Activated CD4-positive, alpha-beta T cell treated with anti-CD3 and anti-CD28 coated beads, Interleukin-2, amount 10 ng/mL, durations not matched to agents 7 days and 5 days (primary cell): ENCODE data around the gene EFNA3. TPM values are rescaled to one million over a fixed set of nuclear protein-coding genes. Genes with fewer than 3 reads are reported as not detected.
A peak's percentile ranks its signal among the peaks of the same experiment; 100 is the strongest.

Experiments used
- CTCF ChIA-PET: fragments of 350-600 bp; sonication (Branson Sonifier 250); formaldehyde crosslinking; loops from one replicate; lab custom pipeline; 2021; ENCODE audit warnings: antibody characterized with exemption; lab: Charles Lee
- POLR2A ChIA-PET: fragments of 350-600 bp; sonication (Branson Sonifier 250); formaldehyde crosslinking; loops from one replicate; lab custom pipeline; 2021; ENCODE audit warnings: antibody characterized with exemption; lab: Charles Lee
- DNase-seq: peaks from one replicate; pipeline ENCODE4 v3.0.0-alpha.2; 2020
- H3K27ac Mint-ChIP-seq: one replicate; pipeline ENCODE4 v1.8.0; 2021; ENCODE audit warnings: mild to moderate bottlenecking, moderate library complexity, mixed read lengths
- H3K27me3 Mint-ChIP-seq: one replicate; pipeline ENCODE4 v1.8.0; 2021; ENCODE audit warnings: mixed read lengths
- H3K36me3 Mint-ChIP-seq: one replicate; pipeline ENCODE4 v1.8.0; 2021; ENCODE audit warnings: low read depth, mixed read lengths
- H3K4me1 Mint-ChIP-seq: one replicate; pipeline ENCODE4 v1.8.0; 2021; ENCODE audit warnings: mixed read lengths
- H3K4me3 Mint-ChIP-seq: one replicate; pipeline ENCODE4 v1.8.0; 2021; ENCODE audit warnings: mild to moderate bottlenecking, moderate library complexity, mixed read lengths
- H3K9me3 Mint-ChIP-seq: one replicate; pipeline ENCODE4 v1.8.0; 2021; ENCODE audit warnings: mixed read lengths
- total RNA-seq, 2 experiments: library from RNA; stranded (reverse); gene quantifications; one replicate each; pipeline ENCODE4 v1.2.3, GENCODE V29; 2021

The EFNA3 gene
- total RNA-seq = 1 to 10 TPM; 2.3 to 2.7 TPM

DNA sequence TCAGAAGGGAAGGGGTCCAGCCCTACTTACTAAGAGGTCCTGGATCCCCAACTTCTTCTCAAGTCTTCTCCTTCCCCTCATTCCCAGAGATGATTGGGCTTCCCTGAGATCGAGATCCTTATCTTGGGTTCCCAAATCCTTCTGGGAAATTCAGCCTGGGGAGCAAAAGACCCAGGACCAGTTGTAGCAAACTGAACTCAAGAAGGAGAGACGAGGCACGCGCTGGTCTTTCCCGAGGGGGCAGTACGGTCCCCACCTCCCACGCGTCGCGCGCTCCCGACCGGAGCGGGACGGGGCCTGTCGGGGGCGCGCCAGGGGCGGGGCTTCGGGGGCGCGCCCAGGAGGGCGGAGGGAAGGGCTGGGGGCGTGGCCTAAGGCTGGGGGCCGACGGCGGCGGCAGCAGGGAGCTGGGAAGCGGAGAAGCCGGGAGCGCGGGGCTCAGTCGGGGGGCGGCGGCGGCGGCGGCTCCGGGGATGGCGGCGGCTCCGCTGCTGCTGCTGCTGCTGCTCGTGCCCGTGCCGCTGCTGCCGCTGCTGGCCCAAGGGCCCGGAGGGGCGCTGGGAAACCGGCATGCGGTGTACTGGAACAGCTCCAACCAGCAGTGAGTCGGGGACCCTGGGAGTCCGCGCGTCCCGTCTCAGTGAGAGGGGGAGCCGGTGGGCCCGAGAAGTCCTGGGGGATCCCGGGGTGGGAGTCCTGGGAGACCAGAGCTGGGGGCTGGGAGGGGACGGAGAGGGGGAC, at the start of gene EFNA3:
Gene EFNA3, plus strand, starts transcription at position 369 of the 741 bp plus-strand sequence. Its CDS starts 105 bp downstream, at position 474.
- peaks cover 47% of the 10 kb centered on the region for H3K27me3 Mint-ChIP-seq
- peak within 1 kb of the TSS; percentile 41 for H3K4me3 Mint-ChIP-seq
- peak within 1 kb of the TSS; percentile 2 for H3K27ac Mint-ChIP-seq
- peak; percentile 44 for DNase-seq
- POLR2A ChIA-PET = no interaction called here
- CTCF ChIA-PET = interaction anchor here (0.7 to 2.2 kb wide), 9 partner anchors 9 to 94 kb away, joined by 3 to 7 read pairs (median 4); partner anchors contain the start of genes EFNA4 and KRTCAP2
- peaks cover 7% of the 10 kb centered on the region for H3K36me3 Mint-ChIP-seq
- H3K4me1 Mint-ChIP-seq = peaks cover 71% of the 10 kb centered on the region
- no peaks in the 10 kb centered on the region for H3K9me3 Mint-ChIP-seq

- no peaks in the 10 kb centered on the region for H3K9me3 Mint-ChIP-seq
- H3K27ac Mint-ChIP-seq = no peak overlapping the region
- DNase-seq = no peak
- no peak overlapping the region for H3K4me3 Mint-ChIP-seq
- H3K36me3 Mint-ChIP-seq = no peaks in the 10 kb centered on the region
- CTCF ChIA-PET = interaction anchor here (0.7 to 21.0 kb wide), 2 partner anchors 12 to 15 kb away, joined by 3 to 222 read pairs; no protein-coding TSS in a partner anchor
- H3K4me1 Mint-ChIP-seq = no peaks in the 10 kb centered on the region
- peaks cover 3% of the 10 kb centered on the region for H3K27me3 Mint-ChIP-seq
- POLR2A ChIA-PET = no interaction called here
Observed at GRCh38 chr1:155029513-155030242, 49.0 kb upstream of the EFNA3 start.

- CTCF ChIA-PET = interaction anchor here (5.8 to 21.0 kb wide), 2 partner anchors 12 to 13 kb away, joined by 36 to 222 read pairs; no protein-coding TSS in a partner anchor
- Mint-ChIP-seq H3K9me3 (no peaks in the 10 kb centered on the region), H3K36me3 (no peaks in the 10 kb centered on the region), H3K27ac (no peak overlapping the region), H3K27me3 (peaks cover 3% of the 10 kb centered on the region), H3K4me3 (no peak overlapping the region), H3K4me1 (no peaks in the 10 kb centered on the region)
- no peak for DNase-seq
- POLR2A ChIA-PET = no interaction called here
Observed at GRCh38 chr1:155030243-155030795, 48.3 kb upstream of the EFNA3 start.

GRCh38 chr1:155030899-155031298, 47.7 kb upstream of the EFNA3 start:
- H3K27ac Mint-ChIP-seq = no peak overlapping the region
- H3K27me3 Mint-ChIP-seq = peaks cover 3% of the 10 kb centered on the region
- ChIA-PET POLR2A (no interaction called here), CTCF (interaction anchor here (5.8 to 21.0 kb wide), 2 partner anchors 13 kb away, joined by 36 to 222 read pairs; no protein-coding TSS in a partner anchor)
- H3K9me3 Mint-ChIP-seq = no peaks in the 10 kb centered on the region
- H3K4me3 Mint-ChIP-seq = no peak overlapping the region
- H3K36me3 Mint-ChIP-seq = no peaks in the 10 kb centered on the region
- DNase-seq = no peak
- no peaks in the 10 kb centered on the region for H3K4me1 Mint-ChIP-seq

DNA sequence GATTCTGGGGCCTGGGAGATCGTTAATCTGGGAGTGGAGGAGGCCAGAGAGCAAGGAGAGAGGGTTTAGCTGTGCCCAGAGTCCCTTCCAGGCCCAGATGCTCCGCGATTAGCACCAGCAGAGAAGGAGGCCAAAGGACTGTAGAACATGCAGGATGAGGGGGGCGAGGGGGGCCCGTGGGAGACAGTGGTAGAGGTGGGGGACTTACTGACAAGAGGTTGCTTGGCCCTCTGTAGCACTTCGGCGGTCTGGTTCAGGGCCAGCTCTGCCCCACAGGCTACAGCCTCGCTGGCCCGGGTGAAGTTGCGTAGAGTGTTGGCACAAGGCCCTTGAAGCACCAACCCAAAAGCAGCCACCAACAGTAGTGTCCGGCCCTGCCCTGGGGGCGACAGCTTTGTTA, 45.8 kb upstream of the EFNA3 start:
- Mint-ChIP-seq H3K4me1 (no peaks in the 10 kb centered on the region), H3K27ac (no peak overlapping the region)
- CTCF ChIA-PET = interaction anchor here (0.6 to 21.0 kb wide), 7 partner anchors 11 to 140 kb away, joined by 3 to 222 read pairs (median 3); partner anchors contain the start of gene KRTCAP2

DNA sequence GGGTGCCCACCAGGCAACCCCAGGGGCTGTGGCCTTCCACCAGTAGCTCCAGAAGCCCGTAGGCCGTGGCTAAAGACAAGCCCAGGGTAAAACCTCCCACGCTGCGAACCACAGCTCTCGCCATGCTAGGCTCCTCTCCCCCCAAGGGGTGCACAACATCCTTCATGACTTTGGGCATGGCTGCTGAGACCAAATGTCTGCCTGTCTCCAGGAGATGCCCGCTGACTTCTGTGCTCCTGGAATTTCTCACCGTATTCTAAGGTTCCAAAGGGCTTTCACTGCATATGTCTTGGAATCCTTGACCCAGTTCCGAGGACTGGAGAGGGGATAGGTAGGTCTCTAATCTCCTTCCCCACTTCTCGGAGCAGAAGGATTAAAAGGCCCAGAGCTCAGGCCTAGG, 45.1 kb upstream of the EFNA3 start, which contains the start of the genes DCST1 and DCST2:
Gene DCST1, plus strand, starts transcription at position 301 of the 400 bp plus-strand sequence. CDS start 213 bp downstream, outside the sequence.
Gene DCST2, minus strand, starts transcription at position 258 of the 400 bp plus-strand sequence. Its CDS starts 80 bp downstream, at position 178.
- H3K27ac Mint-ChIP-seq = no peak within 1 kb of the TSS
- no peaks in the 10 kb centered on the region for H3K36me3 Mint-ChIP-seq
- DNase-seq = no peak
- ChIA-PET CTCF (interaction anchor here (0.9 to 21.0 kb wide), 4 partner anchors 10 to 139 kb away, joined by 3 to 222 read pairs (median 20); partner anchors contain the start of gene KRTCAP2), POLR2A (no interaction called here)
- peaks cover 11% of the 10 kb centered on the region for H3K27me3 Mint-ChIP-seq
- no peak within 1 kb of the TSS for H3K4me3 Mint-ChIP-seq
- H3K9me3 Mint-ChIP-seq = no peaks in the 10 kb centered on the region
- no peaks in the 10 kb centered on the region for H3K4me1 Mint-ChIP-seq

More for the DNA sequence above, 45.8 kb upstream of the EFNA3 start:
- H3K9me3 Mint-ChIP-seq = no peaks in the 10 kb centered on the region
- H3K4me3 Mint-ChIP-seq = no peak overlapping the region
- H3K27me3 Mint-ChIP-seq = peaks cover 7% of the 10 kb centered on the region
- H3K36me3 Mint-ChIP-seq = no peaks in the 10 kb centered on the region
- DNase-seq = no peak
- POLR2A ChIA-PET = no interaction called here

- DNase-seq = no peak
- ChIA-PET CTCF (interaction anchor here (0.6 to 21.0 kb wide), 3 partner anchors 9 to 441 kb away, joined by 4 to 222 read pairs (median 36); no protein-coding TSS in a partner anchor), POLR2A (interaction anchor here (0.6 kb wide), 1 partner anchor 1073 kb away, joined by 3 read pairs; no protein-coding TSS in a partner anchor)
- Mint-ChIP-seq H3K36me3 (no peaks in the 10 kb centered on the region), H3K27me3 (peaks cover 10% of the 10 kb centered on the region), H3K4me3 (no peak overlapping the region), H3K4me1 (peaks cover 6% of the 10 kb centered on the region), H3K9me3 (no peaks in the 10 kb centered on the region), H3K27ac (no peak overlapping the region)
Observed at GRCh38 chr1:155034318-155035208, 44.1 kb upstream of the EFNA3 start.

- CTCF ChIA-PET = interaction anchor here (1.3 to 21.0 kb wide), 4 partner anchors 8 to 18 kb away, joined by 3 to 222 read pairs (median 20); no protein-coding TSS in a partner anchor
Observed at GRCh38 chr1:155035936-155036335, 42.7 kb upstream of the EFNA3 start.

DNA sequence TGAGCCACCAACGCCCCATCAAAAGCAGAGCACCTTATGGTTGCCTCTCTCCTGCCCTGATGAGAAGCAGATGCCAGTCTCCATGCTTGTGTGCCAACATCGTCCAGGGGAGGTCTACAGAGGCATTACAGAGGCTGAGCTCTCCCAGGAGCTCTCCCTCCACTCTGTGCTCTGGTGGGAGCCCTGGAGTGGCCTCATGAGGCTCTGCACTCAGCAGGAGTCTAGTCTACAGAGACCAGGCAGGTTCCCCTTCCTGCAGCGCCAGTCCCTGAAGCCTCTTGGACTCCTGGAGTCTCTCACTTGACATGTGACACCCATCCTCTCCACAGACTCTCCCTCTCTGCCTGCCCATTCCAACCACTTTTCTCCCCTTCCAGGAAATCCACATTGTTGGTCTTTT, 41.6 kb upstream of the EFNA3 start:
- Mint-ChIP-seq H3K36me3 (no peaks in the 10 kb centered on the region), H3K9me3 (no peaks in the 10 kb centered on the region), H3K4me3 (no peak overlapping the region), H3K27ac (no peak overlapping the region), H3K4me1 (peaks cover 6% of the 10 kb centered on the region), H3K27me3 (peaks cover 10% of the 10 kb centered on the region)
- POLR2A ChIA-PET = no interaction called here
- CTCF ChIA-PET = interaction anchor here (0.7 to 21.0 kb wide), 4 partner anchors 11 to 53 kb away, joined by 3 to 222 read pairs (median 3); no protein-coding TSS in a partner anchor
- no peak for DNase-seq

More at GRCh38 chr1:155035936-155036335, 42.7 kb upstream of the EFNA3 start:
- Mint-ChIP-seq H3K4me3 (no peak overlapping the region), H3K4me1 (peaks cover 6% of the 10 kb centered on the region), H3K27ac (no peak overlapping the region), H3K36me3 (no peaks in the 10 kb centered on the region), H3K27me3 (peaks cover 10% of the 10 kb centered on the region), H3K9me3 (no peaks in the 10 kb centered on the region)
- DNase-seq = no peak
- POLR2A ChIA-PET = no interaction called here

- Mint-ChIP-seq H3K27me3 (peaks cover 11% of the 10 kb centered on the region), H3K9me3 (no peaks in the 10 kb centered on the region), H3K36me3 (no peaks in the 10 kb centered on the region), H3K27ac (no peak overlapping the region), H3K4me1 (peaks cover 6% of the 10 kb centered on the region), H3K4me3 (no peak overlapping the region)
- ChIA-PET CTCF (interaction anchor here (0.5 to 21.0 kb wide), 5 partner anchors 10 to 369 kb away, joined by 3 to 222 read pairs (median 4); partner anchors contain the start of gene KRTCAP2), POLR2A (no interaction called here)
- DNase-seq = no peak
Observed at GRCh38 chr1:155037851-155038441, 40.7 kb upstream of the EFNA3 start.
